HG02763 (cell line): ENCODE measurements around the gene TRMT1L.

Source experiments
- ATAC-seq: cut with Tn5 transposase; IDR thresholded peaks from one replicate; pipeline ENCODE4 v1.9.1; 2021; ENCODE audit warnings: mild to moderate bottlenecking, moderate library complexity; ENCODE audit not compliant: unreplicated experiment

The TRMT1L gene

GRCh38 chr1:185129708-185130107 is 27.0 kb downstream of the TRMT1L start:
- ATAC-seq = no peak

GRCh38 chr1:185112356-185112755 is 44.4 kb downstream of the TRMT1L start:
- no peak for ATAC-seq

GRCh38 chr1:185111873-185112272 is 44.9 kb downstream of the TRMT1L start:
- ATAC-seq = no peak

- ATAC-seq = no peak
These were observed 46.6 kb downstream of the TRMT1L start for GRCh38 chr1:185110145-185110544.

GRCh38 chr1:185108321-185108720 is 48.4 kb downstream of the TRMT1L start:
- ATAC-seq = no peak

GRCh38 chr1:185105121-185105520 is 51.6 kb downstream of the TRMT1L start:
- no peak for ATAC-seq

GRCh38 chr1:185104083-185104482 is 52.7 kb downstream of the TRMT1L start:
- no peak for ATAC-seq

- no peak for ATAC-seq
These were observed 60.2 kb downstream of the TRMT1L start for GRCh38 chr1:185096531-185096930.

GRCh38 chr1:185094761-185095160 is 62.0 kb downstream of the TRMT1L start:
- ATAC-seq = no peak

- no peak for ATAC-seq
These were observed 65.3 kb downstream of the TRMT1L start for GRCh38 chr1:185091480-185091879.

- ATAC-seq = no peak
These were observed 69.0 kb downstream of the TRMT1L start for GRCh38 chr1:185087746-185088145.

- no peak for ATAC-seq
These were observed 69.7 kb downstream of the TRMT1L start for GRCh38 chr1:185087101-185087500.

GRCh38 chr1:185083818-185084217 is 72.9 kb downstream of the TRMT1L start:
- no peak for ATAC-seq

- no peak for ATAC-seq
These were observed 76.3 kb downstream of the TRMT1L start for GRCh38 chr1:185080422-185080821.

- ATAC-seq = no peak
These were observed 79.4 kb downstream of the TRMT1L start for GRCh38 chr1:185077374-185077773.

GRCh38 chr1:185075476-185075875 is 81.3 kb downstream of the TRMT1L start:
- no peak for ATAC-seq

- no peak for ATAC-seq
These were observed 82.4 kb downstream of the TRMT1L start for GRCh38 chr1:185074307-185074706.

- ATAC-seq = no peak
These were observed 83.0 kb downstream of the TRMT1L start for GRCh38 chr1:185073725-185074124.

GRCh38 chr1:185070051-185070450 is 86.7 kb downstream of the TRMT1L start:
- ATAC-seq = no peak

- ATAC-seq = no peak
These were observed 87.5 kb downstream of the TRMT1L start for GRCh38 chr1:185069202-185069772.

- ATAC-seq = no peak
These were observed 88.4 kb downstream of the TRMT1L start for GRCh38 chr1:185068341-185068740.
